ENCODE results near the gene RUNX2. TPM values are rescaled to one million over a fixed set of nuclear protein-coding genes. Genes with fewer than 3 reads are reported as not detected.

The RUNX2 gene
- polyA plus RNA-seq, 1 donor (not counting 4 experiments of a cell fraction or from before 2014, with no cell fraction given): 1.4 TPM

- Histone ChIP-seq H3K36me3 (ENCODE audit: control insufficient read depth in 2 of 2, extremely low read depth in 1 of 2, insufficient read depth in 2 of 2, low read length in 2 of 2) (no peaks in the 10 kb centered on the region), H3K9me3 (ENCODE audit: control insufficient read depth, low read depth, low read length) (no peaks in the 10 kb centered on the region), H3K27me3 (ENCODE audit: control insufficient read depth, extremely low read depth, insufficient read depth, low read length) (no peaks in the 10 kb centered on the region), H3K9ac (ENCODE audit: control insufficient read depth, extremely low read depth, insufficient read depth, low read length) (no peak overlapping the region), H3K4me3 (ENCODE audit: control insufficient read depth in 2 of 3, extremely low read depth in 1 of 3, insufficient read depth in 2 of 3, low read depth in 1 of 3, low read length in 3 of 3) (no peak overlapping the region), H3K4me2 (ENCODE audit: control insufficient read depth, extremely low read depth, insufficient read depth, low read depth, low read length) (no peak overlapping the region), H3K27ac (ENCODE audit: control insufficient read depth, insufficient read depth, low read length) (no peak overlapping the region), H3K79me2 (ENCODE audit: control insufficient read depth, insufficient read depth, low read length) (no peaks in the 10 kb centered on the region), H2AFZ (ENCODE audit: control insufficient read depth, low read length) (no peak overlapping the region), H3K9me1 (ENCODE audit: control insufficient read depth, extremely low read depth, insufficient read depth, low read length) (no peaks in the 10 kb centered on the region), H4K20me1 (ENCODE audit: control insufficient read depth, extremely low read depth, insufficient read depth, low read length) (no peaks in the 10 kb centered on the region), H3K4me1 (ENCODE audit: control insufficient read depth, extremely low read depth, insufficient read depth, low read length) (no peaks in the 10 kb centered on the region)
- TF ChIP-seq EZH2 (IDR thresholded peaks at IDR 0.05; ENCODE audit: low read length) (no peak), CTCF (optimal IDR thresholded peaks at IDR 0.05 in 1 of 3, IDR thresholded peaks at IDR 0.05 in 1 of 3, conservative IDR thresholded peaks at IDR 0.05 in 1 of 3; ENCODE audit: extremely low read depth in 1 of 3, insufficient read depth in 2 of 3, low read length in 3 of 3) (no peak)
- DNase-seq (ENCODE audit: low read depth, low spot score) (no peak), FAIRE-seq (no peak)
- dilution Hi-C loops (cut with MboI; ENCODE audit: extremely low pct_ligation_motif_present, low sequenced_read_pairs): no loop called here
Observed at GRCh38 chr6:45302832-45303231, 25.3 kb upstream of the RUNX2 start.

DNA sequence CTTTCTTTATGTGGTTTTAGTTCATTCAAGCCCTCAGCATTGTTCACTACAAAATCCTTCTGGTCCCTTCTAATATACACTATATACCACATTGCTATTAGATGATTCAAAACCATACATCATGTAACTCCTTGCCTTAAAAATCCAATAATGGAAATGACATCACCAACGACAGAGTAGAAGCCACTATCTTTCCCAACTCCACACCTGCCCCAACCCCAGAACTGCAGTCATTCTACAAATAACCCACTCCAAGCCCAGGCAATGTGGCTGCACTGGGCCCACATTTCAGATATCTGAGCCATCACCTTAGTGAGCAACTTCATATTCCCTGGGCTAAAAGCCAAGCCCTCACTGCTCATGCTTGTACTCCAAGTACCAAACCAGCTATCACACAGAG lies 22.6 kb upstream of the RUNX2 start:
- Histone ChIP-seq H3K9me3 (ENCODE audit: control insufficient read depth, low read depth, low read length) (no peaks in the 10 kb centered on the region), H3K27me3 (ENCODE audit: control insufficient read depth, extremely low read depth, insufficient read depth, low read length) (no peaks in the 10 kb centered on the region), H4K20me1 (ENCODE audit: control insufficient read depth, extremely low read depth, insufficient read depth, low read length) (no peaks in the 10 kb centered on the region), H3K4me1 (ENCODE audit: control insufficient read depth, extremely low read depth, insufficient read depth, low read length) (no peaks in the 10 kb centered on the region), H3K4me3 (ENCODE audit: control insufficient read depth in 2 of 3, extremely low read depth in 1 of 3, insufficient read depth in 2 of 3, low read depth in 1 of 3, low read length in 3 of 3) (no peak overlapping the region), H2AFZ (ENCODE audit: control insufficient read depth, low read length) (no peak overlapping the region), H3K9me1 (ENCODE audit: control insufficient read depth, extremely low read depth, insufficient read depth, low read length) (no peaks in the 10 kb centered on the region), H3K9ac (ENCODE audit: control insufficient read depth, extremely low read depth, insufficient read depth, low read length) (no peak overlapping the region), H3K27ac (ENCODE audit: control insufficient read depth, insufficient read depth, low read length) (no peak overlapping the region), H3K36me3 (ENCODE audit: control insufficient read depth in 2 of 2, extremely low read depth in 1 of 2, insufficient read depth in 2 of 2, low read length in 2 of 2) (no peaks in the 10 kb centered on the region), H3K4me2 (ENCODE audit: control insufficient read depth, extremely low read depth, insufficient read depth, low read depth, low read length) (no peak overlapping the region), H3K79me2 (ENCODE audit: control insufficient read depth, insufficient read depth, low read length) (no peaks in the 10 kb centered on the region)
- dilution Hi-C loops (cut with MboI; ENCODE audit: extremely low pct_ligation_motif_present, low sequenced_read_pairs): no loop called here
- no peak for DNase-seq (ENCODE audit: low read depth, low spot score)
- TF ChIP-seq EZH2 (IDR thresholded peaks at IDR 0.05; ENCODE audit: low read length): no peak
- no peak for TF ChIP-seq CTCF (optimal IDR thresholded peaks at IDR 0.05 in 1 of 3, IDR thresholded peaks at IDR 0.05 in 1 of 3, conservative IDR thresholded peaks at IDR 0.05 in 1 of 3; ENCODE audit: extremely low read depth in 1 of 3, insufficient read depth in 2 of 3, low read length in 3 of 3)
- FAIRE-seq: no peak
